Left kidney (tissue), 2 donors: ENCODE results near the gene TEAD2. TPM values are rescaled to one million over a fixed set of nuclear protein-coding genes. Genes with fewer than 3 reads are reported as not detected.
"Not testable (repeated sequence)": the region's sequence is repeated elsewhere in the genome, so short reads cannot be mapped to it uniquely, and the experiment has no call there.

ENCODE experiments used
- DNase-seq: peaks from one replicate; pipeline ENCODE4 v3.0.0-alpha.2; 2013
- polyA plus RNA-seq: library from polyadenylated mRNA; unstranded; fragments of 120-200 nt; gene quantifications from one replicate; pipeline ENCODE4 v1.2.1, GENCODE V29; 2013; ENCODE audit not compliant: insufficient read length

Gene TEAD2
- polyA plus RNA-seq, 1 donor, result 92.8 TPM

DNA sequence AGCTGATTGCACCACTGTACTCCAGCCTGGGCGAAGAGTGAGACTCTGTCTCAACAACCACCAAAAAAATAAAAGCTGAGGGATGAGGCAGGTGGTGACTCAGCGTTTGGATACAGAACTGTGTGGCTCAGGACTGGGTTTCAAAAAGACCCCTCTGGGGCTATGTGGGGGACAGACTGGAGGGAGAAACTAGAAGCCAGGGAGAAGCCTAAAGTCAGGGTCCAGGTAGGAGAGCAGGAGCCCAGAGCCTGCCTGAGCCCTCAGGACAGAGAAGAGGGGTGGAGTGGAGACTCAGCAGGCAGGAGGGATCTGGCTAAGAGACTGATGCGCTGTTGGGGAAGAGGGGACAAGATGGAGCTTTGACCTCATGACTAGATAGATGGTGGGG is 28.8 kb downstream of the TEAD2 start:
- no peak for DNase-seq

GRCh38 chr19:49332691-49333417 is 29.4 kb downstream of the TEAD2 start:
- DNase-seq, result not testable (repeated sequence)

DNA sequence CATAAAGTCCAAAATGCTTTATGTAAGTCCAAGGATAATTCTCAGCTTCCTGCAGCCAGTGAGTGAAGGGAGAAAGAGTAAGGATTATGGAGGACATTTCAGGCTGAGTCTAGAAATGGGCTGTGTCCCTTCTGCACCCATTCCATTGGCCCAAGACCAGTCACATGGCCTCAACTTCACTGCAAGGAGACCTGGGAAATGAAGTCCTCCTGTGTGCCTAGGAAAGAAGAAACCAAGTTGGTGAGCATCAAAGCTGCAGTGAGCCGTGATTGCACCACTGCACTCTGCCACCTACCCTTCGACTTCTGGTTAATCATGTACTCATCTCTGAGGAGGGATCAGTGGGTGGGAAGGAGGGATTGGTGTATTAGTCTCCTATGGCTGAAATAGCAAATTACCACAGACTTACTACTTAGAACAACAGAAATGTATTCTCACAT is 30.6 kb downstream of the TEAD2 start:
- DNase-seq, result no peak

DNA sequence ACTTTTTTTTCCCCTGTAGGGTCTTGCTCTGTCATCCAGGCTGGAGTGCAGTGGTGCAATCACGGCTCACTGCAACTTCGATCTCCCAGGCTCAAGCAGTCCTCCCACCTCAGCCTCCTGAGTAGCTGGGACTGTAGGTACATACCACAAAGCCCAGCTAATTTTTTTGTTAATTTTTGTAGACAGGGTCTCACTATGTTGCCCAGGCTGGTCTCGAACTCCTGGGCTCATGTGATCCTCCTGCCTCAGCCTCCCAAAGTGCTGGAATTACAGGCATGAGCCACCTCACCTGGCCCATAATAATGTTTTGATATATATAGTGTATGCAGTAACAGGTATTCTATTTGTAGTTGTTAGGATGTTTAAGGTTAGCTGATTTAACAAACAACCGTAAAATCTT is 31.0 kb downstream of the TEAD2 start:
- not testable (repeated sequence) for DNase-seq

GRCh38 chr19:49328741-49329140 is 33.5 kb downstream of the TEAD2 start:
- DNase-seq, result no peak

DNA sequence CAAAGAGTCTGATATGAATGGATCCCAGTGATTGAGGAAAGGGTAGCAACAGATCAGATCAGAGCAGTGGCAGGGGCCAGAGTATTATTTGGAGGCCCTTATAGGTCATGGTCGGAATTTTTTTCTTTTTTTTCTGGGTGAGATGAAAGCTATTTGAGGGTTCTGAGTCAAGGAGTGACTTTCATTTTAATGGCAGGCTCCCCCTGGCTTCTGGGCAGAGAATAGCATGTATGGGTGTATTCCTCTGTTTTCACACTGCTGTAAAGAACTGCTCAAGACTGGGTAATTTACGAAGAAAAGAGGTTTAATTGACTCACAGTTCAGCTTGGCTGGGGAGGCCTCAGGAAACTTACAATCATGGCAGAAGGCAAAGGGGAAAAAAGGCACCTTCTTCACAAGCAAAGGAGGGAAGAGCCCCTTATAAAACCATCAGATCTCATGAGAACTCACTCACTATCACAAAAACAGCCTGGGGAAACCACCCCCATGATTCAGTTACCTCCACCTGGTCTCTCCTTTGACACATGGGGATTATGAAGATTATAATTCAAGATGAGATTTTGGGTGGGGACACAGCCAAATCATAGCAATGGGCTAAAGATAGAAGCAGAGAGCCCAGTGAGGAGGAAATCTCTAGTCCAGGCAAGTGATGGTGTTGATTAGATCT is 34.2 kb downstream of the TEAD2 start:
- DNase-seq, result no peak

GRCh38 chr19:49326165-49326704 is 36.0 kb downstream of the TEAD2 start:
- no peak for DNase-seq

DNA sequence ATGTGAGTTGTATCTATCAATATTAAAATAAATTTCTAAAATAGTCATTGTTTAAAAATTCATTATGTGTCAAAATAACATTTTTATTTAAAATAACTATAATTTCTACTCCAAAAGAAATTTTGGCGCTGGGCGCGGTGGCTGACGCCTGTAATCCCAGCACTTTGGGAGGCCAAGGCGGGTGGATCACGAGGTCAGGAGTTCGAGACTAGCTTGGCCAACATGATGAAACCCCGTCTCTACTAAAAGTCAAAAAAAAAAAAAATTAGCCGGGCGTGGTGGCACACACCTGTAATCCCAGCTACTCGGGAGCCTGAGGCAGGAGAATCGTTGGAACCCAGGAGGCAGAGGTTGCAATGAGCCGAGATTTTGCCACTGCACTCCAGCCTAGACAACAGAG is 36.5 kb downstream of the TEAD2 start:
- DNase-seq, result not testable (repeated sequence)

- no peak for DNase-seq
Measured at GRCh38 chr19:49324801-49325576, 37.2 kb downstream of the TEAD2 start, which contains the start of gene SLC6A16. Gene SLC6A16 (minus strand): TSS chr19:49325191. CDS start chr19:49311347, 13,844 bp downstream.

DNA sequence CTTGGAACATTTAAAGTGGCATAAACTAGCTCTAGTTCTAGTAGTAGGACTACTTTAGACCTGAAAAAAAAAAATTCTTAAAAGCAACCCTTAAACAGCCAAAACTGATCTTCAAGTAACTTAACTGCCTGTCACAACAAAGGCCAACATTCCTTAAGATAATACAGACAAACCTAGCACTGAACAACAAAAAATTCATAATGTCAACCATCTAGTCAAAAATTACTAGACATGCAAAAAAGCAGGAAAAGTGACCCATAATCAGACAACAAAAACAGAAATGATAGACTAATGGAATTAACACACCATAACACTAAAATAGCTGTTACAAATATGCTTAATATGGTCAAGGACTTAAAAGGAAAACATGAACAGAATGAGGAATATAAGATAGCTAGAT is 43.9 kb downstream of the TEAD2 start:
- DNase-seq, result no peak

DNA sequence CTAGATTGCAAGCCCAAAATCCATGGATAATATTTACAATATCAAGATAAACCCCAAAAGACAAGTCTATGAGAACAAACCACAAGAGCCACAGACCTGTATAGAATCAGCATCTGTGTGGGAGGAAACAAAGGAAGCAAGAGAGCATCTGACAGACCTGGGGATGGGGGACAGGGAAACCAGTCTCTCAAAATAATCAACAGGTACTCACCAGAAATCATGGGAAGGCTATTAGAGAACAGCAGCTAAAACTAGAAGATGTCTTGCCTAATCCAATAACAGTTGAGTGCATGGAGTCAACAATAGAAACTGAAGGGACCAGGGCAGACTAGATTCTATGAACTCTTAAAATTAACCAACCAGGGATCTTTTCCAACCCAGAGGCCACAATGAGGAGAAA is 45.9 kb downstream of the TEAD2 start:
- DNase-seq, result no peak

GRCh38 chr19:49315111-49315510 is 47.1 kb downstream of the TEAD2 start:
- DNase-seq, result no peak

GRCh38 chr19:49309087-49309486 is 53.1 kb downstream of the TEAD2 start:
- DNase-seq, result no peak

- not testable (repeated sequence) for DNase-seq
Measured at GRCh38 chr19:49306734-49307133, 55.5 kb downstream of the TEAD2 start.

DNA sequence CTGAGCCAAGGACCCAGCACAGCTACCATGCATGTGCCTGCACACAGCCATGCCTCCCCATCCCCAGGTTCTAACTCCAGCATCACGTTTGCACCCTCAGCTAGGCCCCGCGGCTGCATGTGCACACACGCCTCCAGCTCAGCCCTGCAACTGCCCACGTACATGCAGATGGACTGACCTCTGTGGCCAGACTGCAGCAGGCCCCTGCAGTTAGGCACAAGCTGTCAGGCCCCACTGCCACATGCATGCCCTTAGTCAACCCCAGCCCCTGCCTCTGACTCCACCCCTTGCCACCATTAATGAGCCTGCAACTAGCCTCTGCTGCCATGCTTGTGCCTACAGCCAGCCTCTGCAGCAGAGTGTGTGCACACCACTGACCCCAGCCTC is 60.4 kb downstream of the TEAD2 start:
- DNase-seq, result no peak

DNA sequence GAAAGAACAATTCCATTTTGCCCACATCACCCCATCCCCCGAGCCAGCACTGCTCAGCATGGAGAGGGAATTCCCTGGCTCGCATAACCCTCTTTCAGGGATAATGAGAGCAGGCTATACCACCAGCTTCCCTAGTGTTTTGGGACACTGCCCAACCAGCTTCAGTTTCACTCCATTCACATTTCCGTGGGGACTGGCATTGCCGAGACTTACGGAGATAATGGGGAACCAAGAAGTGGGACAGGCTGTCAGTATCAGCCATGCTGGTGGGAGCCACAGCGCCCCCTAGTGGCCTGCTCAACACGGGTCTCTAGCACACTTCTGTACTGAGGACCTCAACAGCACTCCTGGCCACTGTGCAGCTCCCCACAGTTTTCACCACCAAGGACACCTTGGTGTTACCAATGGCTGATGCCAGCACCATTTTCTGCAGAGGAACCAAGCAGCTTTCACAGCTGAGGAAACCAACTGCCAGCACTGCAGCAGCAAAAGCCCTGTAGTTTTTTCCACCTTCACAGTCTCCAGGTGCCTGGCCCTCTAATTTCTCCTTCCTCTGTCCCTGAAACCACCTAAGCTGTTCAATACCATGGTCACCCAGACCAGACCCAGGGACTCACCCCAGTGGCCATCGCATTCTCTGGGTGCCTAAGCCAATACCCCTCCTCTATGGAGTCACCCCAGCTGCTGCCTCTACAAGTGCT is 60.9 kb downstream of the TEAD2 start:
- DNase-seq, result peak; percentile 30

GRCh38 chr19:49298653-49299052 is 63.6 kb downstream of the TEAD2 start:
- DNase-seq, result not testable (repeated sequence)

GRCh38 chr19:49297403-49297802 is 64.8 kb downstream of the TEAD2 start:
- DNase-seq, result no peak

- DNase-seq, result no peak
Measured at GRCh38 chr19:49295208-49295880, 66.9 kb downstream of the TEAD2 start.

GRCh38 chr19:49294401-49294800 is 67.8 kb downstream of the TEAD2 start:
- no peak for DNase-seq
